ENCODE results near the gene JUP. TPM values are rescaled to one million over a fixed set of nuclear protein-coding genes. Genes with fewer than 3 reads are reported as not detected.
A peak's percentile ranks its signal among the peaks of the same experiment; 100 is the strongest.

Gene JUP
- total and polyA plus RNA-seq, 2 of the 13 experiments (the other 11 are each of a cell fraction or from before 2014, with no cell fraction given): 12.1 to 20.6 TPM

- TF ChIP-seq POLR2G (IDR thresholded peaks at IDR 0.05; ENCODE audit: low read depth, low read length) (peak; percentile 33), ZBTB46 (CRISPR knock-in tag; IDR thresholded peaks at IDR 0.05; ENCODE audit: borderline replicate concordance) (no peak), ZNF749 (CRISPR knock-in tag; IDR thresholded peaks at IDR 0.05; ENCODE audit: borderline replicate concordance) (no peak), ZNF777 (CRISPR knock-in tag; IDR thresholded peaks at IDR 0.05) (no peak), ZNF563 (CRISPR knock-in tag; IDR thresholded peaks at IDR 0.05) (no peak), HNRNPUL1 (IDR thresholded peaks at IDR 0.05; ENCODE audit: low read depth, low read length) (no peak), MEIS1 (CRISPR knock-in tag; IDR thresholded peaks at IDR 0.05; ENCODE audit: borderline replicate concordance) (no peak), MAFF (IDR thresholded peaks at IDR 0.05; ENCODE audit: low read depth, low read length) (0 out of 2 replicates have a peak, but pooled peaks have one; percentile 23), ZFY (CRISPR knock-in tag; IDR thresholded peaks at IDR 0.05) (no peak), ZNF747 (CRISPR knock-in tag; IDR thresholded peaks at IDR 0.05; ENCODE audit: borderline replicate concordance) (peak; percentile 36; the same call in 1 of the 2 replicates), ZNF784 (CRISPR knock-in tag; IDR thresholded peaks at IDR 0.05; ENCODE audit: borderline replicate concordance) (no peak), ISX (CRISPR knock-in tag; conservative IDR thresholded peaks at IDR 0.05) (no peak), ZNF567 (CRISPR knock-in tag; IDR thresholded peaks at IDR 0.05; ENCODE audit: borderline replicate concordance) (no peak), ZNF672 (CRISPR knock-in tag; IDR thresholded peaks at IDR 0.05) (no peak), ZNF101 (CRISPR knock-in tag; IDR thresholded peaks at IDR 0.05; ENCODE audit: borderline replicate concordance, low read depth) (no peak), AKAP8 (CRISPR knock-in tag; IDR thresholded peaks at IDR 0.05) (no peak), NCOA2 (CRISPR knock-in tag; IDR thresholded peaks at IDR 0.05) (no peak), SMAD1 (CRISPR knock-in tag; IDR thresholded peaks at IDR 0.05; ENCODE audit: borderline replicate concordance, low read depth) (no peak), PHF21A (CRISPR knock-in tag; IDR thresholded peaks at IDR 0.05) (no peak), PRDM4 (CRISPR knock-in tag; IDR thresholded peaks at IDR 0.05; ENCODE audit: borderline replicate concordance) (no peak), MTERF4 (CRISPR knock-in tag; IDR thresholded peaks at IDR 0.05) (0 out of 2 replicates have a peak, but pooled peaks have one; percentile 16), ZNF816 (CRISPR knock-in tag; IDR thresholded peaks at IDR 0.05; ENCODE audit: borderline replicate concordance) (no peak), ZNF143 (CRISPR knock-in tag; IDR thresholded peaks at IDR 0.05) (no peak; the same call in 1 of the 2 replicates), FOXA1 (IDR thresholded peaks at IDR 0.05) (no peak), FOXA1 (CRISPR knock-in tag; IDR thresholded peaks at IDR 0.05) (no peak), HOXA7 (CRISPR knock-in tag; IDR thresholded peaks at IDR 0.05) (no peak), KDM2A (CRISPR knock-in tag; IDR thresholded peaks at IDR 0.05; ENCODE audit: borderline replicate concordance, low read depth) (peak; percentile 6; the same call in 1 of the 2 replicates)
These were observed 37.1 kb upstream of the JUP start (continued) for GRCh38 chr17:41823580-41823979.
